ENCODE results near the gene PLEK2.

Gene PLEK2

GRCh38 chr14:67449096-67449495 is 37.1 kb upstream of the PLEK2 start:
- Histone ChIP-seq H3K27ac (ENCODE audit: low read depth, low read length, poor library complexity, severe bottlenecking) (no peak overlapping the region), H3K9me2 (ENCODE audit: low read depth, low read length) (no peaks in the 10 kb centered on the region), H3K4me2 (ENCODE audit: low read length) (no peak overlapping the region), H3K4me1 (ENCODE audit: insufficient read depth, low read length, severe bottlenecking) (no peaks in the 10 kb centered on the region), H3K9ac (ENCODE audit: low read length) (no peak overlapping the region), H2AFZ (ENCODE audit: low read length) (no peak overlapping the region), H3K4me3 (ENCODE audit: low read depth, low read length, poor library complexity, severe bottlenecking) (no peak overlapping the region), H3K27me3 (ENCODE audit: insufficient read depth, low read length) (no peaks in the 10 kb centered on the region), H4K20me1 (ENCODE audit: insufficient read depth, low read length) (no peaks in the 10 kb centered on the region), H3F3A (ENCODE audit: insufficient read depth, low read length) (no peaks in the 10 kb centered on the region), H3K36me3 (ENCODE audit: insufficient read depth, low read length) (no peaks in the 10 kb centered on the region), H3K79me2 (ENCODE audit: insufficient read depth, low read length) (no peaks in the 10 kb centered on the region), H3K9me3 (ENCODE audit: low read length) (no peaks in the 10 kb centered on the region)
- TF ChIP-seq, protein P1, sequence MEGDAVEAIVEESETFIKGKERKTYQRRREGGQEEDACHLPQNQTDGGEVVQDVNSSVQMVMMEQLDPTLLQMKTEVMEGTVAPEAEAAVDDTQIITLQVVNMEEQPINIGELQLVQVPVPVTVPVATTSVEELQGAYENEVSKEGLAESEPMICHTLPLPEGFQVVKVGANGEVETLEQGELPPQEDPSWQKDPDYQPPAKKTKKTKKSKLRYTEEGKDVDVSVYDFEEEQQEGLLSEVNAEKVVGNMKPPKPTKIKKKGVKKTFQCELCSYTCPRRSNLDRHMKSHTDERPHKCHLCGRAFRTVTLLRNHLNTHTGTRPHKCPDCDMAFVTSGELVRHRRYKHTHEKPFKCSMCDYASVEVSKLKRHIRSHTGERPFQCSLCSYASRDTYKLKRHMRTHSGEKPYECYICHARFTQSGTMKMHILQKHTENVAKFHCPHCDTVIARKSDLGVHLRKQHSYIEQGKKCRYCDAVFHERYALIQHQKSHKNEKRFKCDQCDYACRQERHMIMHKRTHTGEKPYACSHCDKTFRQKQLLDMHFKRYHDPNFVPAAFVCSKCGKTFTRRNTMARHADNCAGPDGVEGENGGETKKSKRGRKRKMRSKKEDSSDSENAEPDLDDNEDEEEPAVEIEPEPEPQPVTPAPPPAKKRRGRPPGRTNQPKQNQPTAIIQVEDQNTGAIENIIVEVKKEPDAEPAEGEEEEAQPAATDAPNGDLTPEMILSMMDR (IDR thresholded peaks at IDR 0.05; ENCODE audit: low read length) = no peak
- no peak for TF ChIP-seq EZH2 (IDR thresholded peaks at IDR 0.05; ENCODE audit: borderline replicate concordance, low read length)

DNA sequence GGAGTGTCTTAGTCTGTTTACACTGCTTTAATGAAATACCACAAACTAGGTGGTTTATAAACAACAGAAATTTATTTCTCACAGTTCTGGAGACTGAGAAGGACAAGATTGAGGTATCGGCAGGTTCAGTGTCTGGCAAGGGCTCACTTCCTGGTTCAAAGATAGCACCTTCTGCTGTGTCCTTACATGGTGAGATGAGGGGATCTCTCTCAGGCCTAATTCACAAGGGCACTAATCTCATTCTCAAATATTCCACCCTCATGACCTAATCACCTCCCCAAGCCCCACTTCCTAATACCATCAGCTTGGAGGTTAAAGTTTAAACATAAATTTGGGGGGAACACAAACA is 35.0 kb upstream of the PLEK2 start:
- H3K9me3 ChIP-seq (ENCODE audit: low read length) = no peaks in the 10 kb centered on the region
- H3K79me2 ChIP-seq (ENCODE audit: insufficient read depth, low read length) = no peaks in the 10 kb centered on the region
- no peaks in the 10 kb centered on the region for H3F3A ChIP-seq (ENCODE audit: insufficient read depth, low read length)
- no peak overlapping the region for H3K4me3 ChIP-seq (ENCODE audit: low read depth, low read length, poor library complexity, severe bottlenecking)
- no peak overlapping the region for H3K9ac ChIP-seq (ENCODE audit: low read length)
- H4K20me1 ChIP-seq (ENCODE audit: insufficient read depth, low read length) = no peaks in the 10 kb centered on the region
- H3K36me3 ChIP-seq (ENCODE audit: insufficient read depth, low read length) = no peaks in the 10 kb centered on the region
- no peak overlapping the region for H3K27ac ChIP-seq (ENCODE audit: low read depth, low read length, poor library complexity, severe bottlenecking)
- no peak for TF ChIP-seq EZH2 (IDR thresholded peaks at IDR 0.05; ENCODE audit: borderline replicate concordance, low read length)
- TF ChIP-seq, protein P1 (IDR thresholded peaks at IDR 0.05; ENCODE audit: low read length) = no peak
- no peak overlapping the region for H3K4me2 ChIP-seq (ENCODE audit: low read length)
- no peaks in the 10 kb centered on the region for H3K4me1 ChIP-seq (ENCODE audit: insufficient read depth, low read length, severe bottlenecking)
- no peaks in the 10 kb centered on the region for H3K27me3 ChIP-seq (ENCODE audit: insufficient read depth, low read length)
- no peaks in the 10 kb centered on the region for H3K9me2 ChIP-seq (ENCODE audit: low read depth, low read length)
- H2AFZ ChIP-seq (ENCODE audit: low read length) = no peak overlapping the region

DNA sequence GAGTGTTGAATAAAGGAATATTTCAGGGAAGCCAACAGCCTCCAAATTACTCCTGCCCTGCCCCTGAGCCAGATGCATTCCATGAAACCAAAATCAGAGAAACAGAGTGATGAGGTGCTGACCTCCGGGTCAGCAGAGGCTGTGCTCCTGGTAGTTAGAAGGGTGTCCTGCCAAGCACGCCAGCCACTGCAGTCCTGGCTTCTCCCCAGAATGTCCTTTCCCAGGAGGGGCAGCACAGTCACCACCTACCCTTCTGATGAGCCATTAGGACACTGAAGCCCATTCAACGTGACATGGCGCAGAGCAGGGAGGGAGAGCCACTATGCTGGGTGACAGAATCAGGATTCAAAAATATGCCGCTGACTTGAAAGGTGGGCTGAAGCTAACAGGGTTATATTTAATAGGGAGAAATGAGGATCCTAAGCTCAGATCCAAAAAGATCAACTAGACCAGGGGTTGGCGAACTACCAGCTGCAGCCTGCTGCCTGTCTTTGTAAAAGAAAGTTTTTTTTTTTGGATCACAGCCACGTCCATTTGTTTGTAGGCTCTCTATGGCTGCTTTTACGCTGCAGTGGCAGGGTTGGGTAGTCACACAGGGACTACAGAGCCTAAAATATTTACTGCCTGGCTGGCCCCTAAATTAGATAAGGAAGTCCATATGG is 34.5 kb upstream of the PLEK2 start:
- TF ChIP-seq, protein P1 (IDR thresholded peaks at IDR 0.05; ENCODE audit: low read length) = no peak
- no peak for TF ChIP-seq EZH2 (IDR thresholded peaks at IDR 0.05; ENCODE audit: borderline replicate concordance, low read length)

More for the DNA sequence above, 34.5 kb upstream of the PLEK2 start:
- Histone ChIP-seq H3K9me2 (ENCODE audit: low read depth, low read length) (no peaks in the 10 kb centered on the region), H4K20me1 (ENCODE audit: insufficient read depth, low read length) (no peaks in the 10 kb centered on the region), H3K4me3 (ENCODE audit: low read depth, low read length, poor library complexity, severe bottlenecking) (no peak overlapping the region), H3F3A (ENCODE audit: insufficient read depth, low read length) (no peaks in the 10 kb centered on the region), H2AFZ (ENCODE audit: low read length) (no peak overlapping the region), H3K36me3 (ENCODE audit: insufficient read depth, low read length) (no peaks in the 10 kb centered on the region), H3K4me1 (ENCODE audit: insufficient read depth, low read length, severe bottlenecking) (no peaks in the 10 kb centered on the region), H3K9ac (ENCODE audit: low read length) (no peak overlapping the region), H3K27ac (ENCODE audit: low read depth, low read length, poor library complexity, severe bottlenecking) (no peak overlapping the region), H3K79me2 (ENCODE audit: insufficient read depth, low read length) (no peaks in the 10 kb centered on the region), H3K4me2 (ENCODE audit: low read length) (no peak overlapping the region), H3K27me3 (ENCODE audit: insufficient read depth, low read length) (no peaks in the 10 kb centered on the region), H3K9me3 (ENCODE audit: low read length) (no peaks in the 10 kb centered on the region)
